ENCODE data around the gene DCTN5. TPM values are rescaled to one million over a fixed set of nuclear protein-coding genes. Genes with fewer than 3 reads are reported as not detected.
"Not testable (repeated sequence)": the region's sequence is repeated elsewhere in the genome, so short reads cannot be mapped to it uniquely, and the experiment has no call there.

The DCTN5 gene
- total RNA-seq, 1 donor from 2014 or later = 93.8 TPM

DNA sequence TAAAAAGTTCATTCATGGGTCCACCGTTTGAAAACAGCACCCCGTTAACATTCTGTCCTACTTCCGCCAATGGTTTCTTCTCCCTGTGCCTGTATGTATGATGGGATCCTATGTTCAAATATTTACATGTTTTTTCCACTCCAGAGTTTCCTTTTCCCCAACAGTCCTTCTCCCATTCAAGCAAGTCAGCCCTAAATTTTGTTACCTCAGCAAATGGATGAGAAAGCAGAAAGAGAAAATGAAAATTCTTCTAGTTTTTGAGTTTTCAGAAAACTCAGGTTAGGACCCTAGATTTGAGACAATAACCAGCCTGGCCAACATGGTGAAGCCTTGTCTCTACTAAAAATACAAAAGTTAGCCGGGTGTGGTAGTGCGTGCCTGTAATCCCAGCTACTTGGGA is 75.2 kb downstream of the DCTN5 start:
- H3K4me3 Mint-ChIP-seq (ENCODE audit: unreplicated experiment) = no peak overlapping the region
- TF ChIP-seq, protein P1, sequence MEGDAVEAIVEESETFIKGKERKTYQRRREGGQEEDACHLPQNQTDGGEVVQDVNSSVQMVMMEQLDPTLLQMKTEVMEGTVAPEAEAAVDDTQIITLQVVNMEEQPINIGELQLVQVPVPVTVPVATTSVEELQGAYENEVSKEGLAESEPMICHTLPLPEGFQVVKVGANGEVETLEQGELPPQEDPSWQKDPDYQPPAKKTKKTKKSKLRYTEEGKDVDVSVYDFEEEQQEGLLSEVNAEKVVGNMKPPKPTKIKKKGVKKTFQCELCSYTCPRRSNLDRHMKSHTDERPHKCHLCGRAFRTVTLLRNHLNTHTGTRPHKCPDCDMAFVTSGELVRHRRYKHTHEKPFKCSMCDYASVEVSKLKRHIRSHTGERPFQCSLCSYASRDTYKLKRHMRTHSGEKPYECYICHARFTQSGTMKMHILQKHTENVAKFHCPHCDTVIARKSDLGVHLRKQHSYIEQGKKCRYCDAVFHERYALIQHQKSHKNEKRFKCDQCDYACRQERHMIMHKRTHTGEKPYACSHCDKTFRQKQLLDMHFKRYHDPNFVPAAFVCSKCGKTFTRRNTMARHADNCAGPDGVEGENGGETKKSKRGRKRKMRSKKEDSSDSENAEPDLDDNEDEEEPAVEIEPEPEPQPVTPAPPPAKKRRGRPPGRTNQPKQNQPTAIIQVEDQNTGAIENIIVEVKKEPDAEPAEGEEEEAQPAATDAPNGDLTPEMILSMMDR (IDR thresholded peaks at IDR 0.05; ENCODE audit: unreplicated experiment) = no peak

DNA sequence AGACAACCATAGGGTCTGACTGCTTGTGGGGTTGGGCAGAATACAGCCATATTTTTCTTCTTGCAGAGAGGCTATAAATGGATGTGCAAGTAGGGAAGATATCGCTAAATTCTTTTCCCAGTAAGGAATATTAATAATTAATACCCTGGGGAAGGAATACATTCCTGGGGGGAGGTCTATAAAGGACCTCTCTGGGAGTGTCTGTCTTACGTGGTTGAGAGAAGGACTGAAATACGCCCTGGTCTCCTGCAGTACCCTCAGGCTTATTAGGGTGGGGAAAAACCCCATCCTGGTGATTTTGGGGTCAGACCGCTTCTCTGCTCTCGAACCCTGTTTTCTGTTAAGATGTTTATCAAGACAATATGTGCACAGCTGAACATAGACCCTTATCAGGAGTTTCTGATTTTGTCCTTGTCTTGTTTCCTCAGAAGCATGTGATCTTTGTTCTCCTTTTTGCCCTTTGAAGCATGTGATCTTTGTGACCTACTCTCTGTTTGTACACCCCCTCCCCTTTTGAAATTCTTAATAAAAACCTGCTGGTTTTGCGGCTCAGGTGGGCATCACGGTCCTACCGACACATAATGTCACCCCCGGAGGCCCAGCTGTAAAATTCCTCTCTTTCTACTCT is 81.5 kb downstream of the DCTN5 start:
- H3K9me3 Mint-ChIP-seq (ENCODE audit: unreplicated experiment); H3K27me3 Mint-ChIP-seq (ENCODE audit: unreplicated experiment); H3K36me3 Mint-ChIP-seq (ENCODE audit: low read depth, unreplicated experiment); H3K27ac Mint-ChIP-seq (ENCODE audit: unreplicated experiment); H3K4me1 Mint-ChIP-seq (ENCODE audit: unreplicated experiment); DNase-seq (ENCODE audit: low spot score); H3K4me3 Mint-ChIP-seq (ENCODE audit: unreplicated experiment): not testable (repeated sequence)

More for the DNA sequence above, 75.2 kb downstream of the DCTN5 start:
- H3K27me3 Mint-ChIP-seq (ENCODE audit: unreplicated experiment) = no peaks in the 10 kb centered on the region
- H3K4me1 Mint-ChIP-seq (ENCODE audit: unreplicated experiment) = no peaks in the 10 kb centered on the region
- H3K27ac Mint-ChIP-seq (ENCODE audit: unreplicated experiment) = no peak overlapping the region
- peaks cover 6% of the 10 kb centered on the region for H3K36me3 Mint-ChIP-seq (ENCODE audit: low read depth, unreplicated experiment)
- no peak for DNase-seq (ENCODE audit: low spot score)
- no peaks in the 10 kb centered on the region for H3K9me3 Mint-ChIP-seq (ENCODE audit: unreplicated experiment)

DNA sequence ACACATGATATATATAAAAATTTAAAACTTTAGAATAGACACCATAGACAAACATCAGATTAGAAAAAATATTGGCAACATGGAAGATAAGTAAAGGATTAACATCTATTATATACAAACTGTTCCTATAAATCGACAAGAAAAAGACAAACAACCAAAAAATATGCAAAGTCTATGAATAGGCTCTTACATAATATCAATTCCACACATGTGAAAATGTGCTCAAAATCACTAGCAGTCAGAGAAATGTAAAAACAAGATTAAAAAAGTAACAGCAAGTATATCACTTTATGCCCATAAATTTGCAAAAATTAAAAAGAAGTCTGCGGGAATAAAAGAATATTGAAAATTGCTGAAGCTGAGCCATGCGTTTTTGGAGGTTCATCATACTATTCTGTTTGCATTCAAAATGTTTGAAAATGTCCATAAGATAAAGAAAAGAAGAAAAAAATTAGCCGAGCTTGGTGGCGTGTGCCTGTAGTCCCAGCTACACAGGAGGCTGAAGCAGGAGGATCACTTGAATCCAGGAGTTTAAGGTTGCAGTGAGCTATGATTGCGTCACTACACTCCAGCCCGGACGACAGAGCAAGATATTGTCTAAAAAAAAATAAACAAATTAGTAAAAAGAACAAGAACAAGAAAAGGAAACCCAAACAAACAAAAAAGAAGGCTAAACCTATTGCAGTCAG is 83.0 kb downstream of the DCTN5 start:
- H3K4me3 Mint-ChIP-seq (ENCODE audit: unreplicated experiment) = no peak overlapping the region
- H3K4me1 Mint-ChIP-seq (ENCODE audit: unreplicated experiment) = no peaks in the 10 kb centered on the region
- no peaks in the 10 kb centered on the region for H3K36me3 Mint-ChIP-seq (ENCODE audit: low read depth, unreplicated experiment)
- DNase-seq (ENCODE audit: low spot score) = no peak
- no peak overlapping the region for H3K27ac Mint-ChIP-seq (ENCODE audit: unreplicated experiment)
- TF ChIP-seq, protein P1 (IDR thresholded peaks at IDR 0.05; ENCODE audit: unreplicated experiment) = no peak
- no peaks in the 10 kb centered on the region for H3K27me3 Mint-ChIP-seq (ENCODE audit: unreplicated experiment)
- no peaks in the 10 kb centered on the region for H3K9me3 Mint-ChIP-seq (ENCODE audit: unreplicated experiment)

DNA sequence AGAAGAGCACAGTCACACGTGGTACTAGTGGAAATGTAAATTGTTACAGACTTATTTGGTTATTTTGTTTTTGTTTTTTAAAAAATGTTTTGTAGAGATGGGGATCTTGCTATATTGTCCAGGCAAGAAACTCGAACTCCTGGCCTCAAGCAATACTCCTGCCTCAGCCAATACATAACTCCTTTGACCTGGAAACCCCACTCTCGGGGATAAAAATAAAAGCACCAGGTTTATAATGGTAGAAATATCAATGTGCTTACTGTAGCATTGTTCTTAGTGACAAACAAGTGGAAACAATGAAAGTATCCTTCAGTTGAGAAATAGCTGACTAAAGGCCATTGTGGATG is 83.5 kb downstream of the DCTN5 start:
- DNase-seq (ENCODE audit: low spot score) = no peak
- Mint-ChIP-seq H3K4me1 (ENCODE audit: unreplicated experiment) (no peaks in the 10 kb centered on the region), H3K9me3 (ENCODE audit: unreplicated experiment) (no peaks in the 10 kb centered on the region), H3K36me3 (ENCODE audit: low read depth, unreplicated experiment) (no peaks in the 10 kb centered on the region), H3K27me3 (ENCODE audit: unreplicated experiment) (no peaks in the 10 kb centered on the region), H3K27ac (ENCODE audit: unreplicated experiment) (no peak overlapping the region), H3K4me3 (ENCODE audit: unreplicated experiment) (no peak overlapping the region)
- TF ChIP-seq, protein P1 (IDR thresholded peaks at IDR 0.05; ENCODE audit: unreplicated experiment) = no peak

DNA sequence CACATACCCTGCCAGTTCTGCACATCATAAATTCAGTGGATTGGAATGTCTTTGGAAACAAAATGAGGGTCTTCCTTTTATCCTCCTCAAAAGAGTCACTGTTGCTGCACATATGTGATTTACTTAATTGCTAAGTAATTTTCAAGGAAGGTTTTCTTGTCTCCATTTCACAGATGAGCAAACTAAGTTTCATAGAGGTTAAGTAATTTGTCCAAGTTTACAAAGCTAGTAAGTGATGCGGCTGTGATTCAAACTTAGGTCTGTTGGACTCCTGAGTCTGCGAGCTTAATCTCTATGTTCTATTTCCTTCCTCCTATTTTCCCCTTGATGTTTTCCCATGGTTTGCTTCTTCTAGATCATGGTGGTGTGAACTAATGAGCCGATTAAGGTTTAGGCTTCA is 85.4 kb downstream of the DCTN5 start:
- Mint-ChIP-seq H3K4me3 (ENCODE audit: unreplicated experiment) (no peak overlapping the region), H3K4me1 (ENCODE audit: unreplicated experiment) (no peaks in the 10 kb centered on the region), H3K36me3 (ENCODE audit: low read depth, unreplicated experiment) (no peaks in the 10 kb centered on the region), H3K9me3 (ENCODE audit: unreplicated experiment) (no peaks in the 10 kb centered on the region), H3K27me3 (ENCODE audit: unreplicated experiment) (no peaks in the 10 kb centered on the region), H3K27ac (ENCODE audit: unreplicated experiment) (no peak overlapping the region)
- TF ChIP-seq, protein P1 (IDR thresholded peaks at IDR 0.05; ENCODE audit: unreplicated experiment) = no peak
- no peak for DNase-seq (ENCODE audit: low spot score)

Other genes starting within 250 kb of the DCTN5 start
- 10.1 TPM for gene COG7, start 188.3 kb upstream of the DCTN5 start, total RNA-seq (ENCODE audit: unreplicated experiment)
- 65.1 TPM for gene GGA2, start 131.0 kb upstream of the DCTN5 start, total RNA-seq (ENCODE audit: unreplicated experiment)
- 14.1 TPM for gene EARS2, start 84.1 kb upstream of the DCTN5 start, total RNA-seq (ENCODE audit: unreplicated experiment)
- 89.1 TPM for gene UBFD1, start 83.7 kb upstream of the DCTN5 start, total RNA-seq (ENCODE audit: unreplicated experiment)
- 91.7 TPM for gene NDUFAB1, start 45.1 kb upstream of the DCTN5 start, total RNA-seq (ENCODE audit: unreplicated experiment)
- gene PALB2, start 156 bp upstream of the DCTN5 start, total RNA-seq (ENCODE audit: unreplicated experiment) = 14.5 TPM
- 16.0 TPM for gene PLK1, start 37.4 kb downstream of the DCTN5 start, total RNA-seq (ENCODE audit: unreplicated experiment)
- gene ERN2, start 71.8 kb downstream of the DCTN5 start, total RNA-seq (ENCODE audit: unreplicated experiment) = 0.80 TPM
- not detected for gene CHP2, start 113.6 kb downstream of the DCTN5 start, total RNA-seq (ENCODE audit: unreplicated experiment)
- gene PRKCB, start 194.5 kb downstream of the DCTN5 start, total RNA-seq (ENCODE audit: unreplicated experiment) = 28.7 TPM

Measured in endothelial cell (in vitro differentiated cells).